ENCODE results near the gene SYNPR.
"Not testable (repeated sequence)": the region's sequence is repeated elsewhere in the genome, so short reads cannot be mapped to it uniquely, and the experiment has no call there.

Gene SYNPR

GRCh38 chr3:63644212-63644797 is 366.2 kb downstream of the SYNPR start:
- no peak for DNase-seq

- not testable (repeated sequence) for DNase-seq
Observed at GRCh38 chr3:63644928-63645781, 367.0 kb downstream of the SYNPR start.

GRCh38 chr3:63652066-63652725 is 374.1 kb downstream of the SYNPR start, which contains the start of gene SNTN:
Gene SNTN (plus strand): TSS chr3:63652675. CDS start chr3:63652688, 13 bp downstream.
- DNase-seq = no peak

- no peak for DNase-seq
Observed at GRCh38 chr3:63654211-63654610, 376.1 kb downstream of the SYNPR start.

- DNase-seq = no peak
Observed at GRCh38 chr3:63654931-63655330, 376.8 kb downstream of the SYNPR start.

GRCh38 chr3:63655519-63655918 is 377.4 kb downstream of the SYNPR start:
- DNase-seq = no peak

- no peak for DNase-seq
Observed at GRCh38 chr3:63656786-63657185, 378.7 kb downstream of the SYNPR start.

GRCh38 chr3:63661242-63661641 is 383.1 kb downstream of the SYNPR start:
- DNase-seq = no peak

GRCh38 chr3:63662011-63662410 is 383.9 kb downstream of the SYNPR start:
- DNase-seq = no peak

GRCh38 chr3:63662500-63662899 is 384.4 kb downstream of the SYNPR start:
- no peak for DNase-seq

Measured in CD4-positive, alpha-beta T cell treated with Interleukin-12 subunit alpha and Interleukin-12 subunit beta, for 1 hour (primary cell).